Measurements from ENCODE around the gene LIN54.

DNA sequence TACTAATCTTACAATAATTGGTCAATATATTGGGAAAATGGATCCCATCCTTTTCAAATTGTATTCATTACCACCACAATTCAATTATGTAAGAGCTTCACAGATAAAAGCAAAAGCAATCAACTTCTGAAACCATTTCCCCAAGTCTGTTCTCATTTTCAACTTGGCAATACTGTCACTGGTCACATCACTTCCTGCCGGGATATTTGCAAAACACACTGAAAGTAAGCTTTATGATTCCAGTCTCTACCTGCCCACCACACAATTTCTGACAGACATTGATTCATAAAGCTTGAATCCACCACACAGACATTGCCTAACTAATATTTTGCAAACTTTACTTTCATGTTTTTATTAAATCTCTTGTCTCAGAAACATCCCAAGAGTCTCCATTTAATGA lies 53.6 kb downstream of the LIN54 start:
- TF ChIP-seq POLR2A (IDR thresholded peaks at IDR 0.05): no peak
- TF ChIP-seq, protein P1, sequence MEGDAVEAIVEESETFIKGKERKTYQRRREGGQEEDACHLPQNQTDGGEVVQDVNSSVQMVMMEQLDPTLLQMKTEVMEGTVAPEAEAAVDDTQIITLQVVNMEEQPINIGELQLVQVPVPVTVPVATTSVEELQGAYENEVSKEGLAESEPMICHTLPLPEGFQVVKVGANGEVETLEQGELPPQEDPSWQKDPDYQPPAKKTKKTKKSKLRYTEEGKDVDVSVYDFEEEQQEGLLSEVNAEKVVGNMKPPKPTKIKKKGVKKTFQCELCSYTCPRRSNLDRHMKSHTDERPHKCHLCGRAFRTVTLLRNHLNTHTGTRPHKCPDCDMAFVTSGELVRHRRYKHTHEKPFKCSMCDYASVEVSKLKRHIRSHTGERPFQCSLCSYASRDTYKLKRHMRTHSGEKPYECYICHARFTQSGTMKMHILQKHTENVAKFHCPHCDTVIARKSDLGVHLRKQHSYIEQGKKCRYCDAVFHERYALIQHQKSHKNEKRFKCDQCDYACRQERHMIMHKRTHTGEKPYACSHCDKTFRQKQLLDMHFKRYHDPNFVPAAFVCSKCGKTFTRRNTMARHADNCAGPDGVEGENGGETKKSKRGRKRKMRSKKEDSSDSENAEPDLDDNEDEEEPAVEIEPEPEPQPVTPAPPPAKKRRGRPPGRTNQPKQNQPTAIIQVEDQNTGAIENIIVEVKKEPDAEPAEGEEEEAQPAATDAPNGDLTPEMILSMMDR (IDR thresholded peaks at IDR 0.05): no peak
